ENCODE results near the gene AWAT1.

GRCh38 chrX:70257423-70258288 is 23.2 kb downstream of the AWAT1 start:
- TF ChIP-seq, protein P1, sequence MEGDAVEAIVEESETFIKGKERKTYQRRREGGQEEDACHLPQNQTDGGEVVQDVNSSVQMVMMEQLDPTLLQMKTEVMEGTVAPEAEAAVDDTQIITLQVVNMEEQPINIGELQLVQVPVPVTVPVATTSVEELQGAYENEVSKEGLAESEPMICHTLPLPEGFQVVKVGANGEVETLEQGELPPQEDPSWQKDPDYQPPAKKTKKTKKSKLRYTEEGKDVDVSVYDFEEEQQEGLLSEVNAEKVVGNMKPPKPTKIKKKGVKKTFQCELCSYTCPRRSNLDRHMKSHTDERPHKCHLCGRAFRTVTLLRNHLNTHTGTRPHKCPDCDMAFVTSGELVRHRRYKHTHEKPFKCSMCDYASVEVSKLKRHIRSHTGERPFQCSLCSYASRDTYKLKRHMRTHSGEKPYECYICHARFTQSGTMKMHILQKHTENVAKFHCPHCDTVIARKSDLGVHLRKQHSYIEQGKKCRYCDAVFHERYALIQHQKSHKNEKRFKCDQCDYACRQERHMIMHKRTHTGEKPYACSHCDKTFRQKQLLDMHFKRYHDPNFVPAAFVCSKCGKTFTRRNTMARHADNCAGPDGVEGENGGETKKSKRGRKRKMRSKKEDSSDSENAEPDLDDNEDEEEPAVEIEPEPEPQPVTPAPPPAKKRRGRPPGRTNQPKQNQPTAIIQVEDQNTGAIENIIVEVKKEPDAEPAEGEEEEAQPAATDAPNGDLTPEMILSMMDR (IDR thresholded peaks at IDR 0.05; ENCODE audit: extremely low read depth in 1 of 2, insufficient read depth in 1 of 2, low read depth in 1 of 2, low read length in 2 of 2), result no peak
- TF ChIP-seq POLR2A (IDR thresholded peaks at IDR 0.05; ENCODE audit: low read depth, low read length), result no peak
- TF ChIP-seq EZH2 (IDR thresholded peaks at IDR 0.05; ENCODE audit: borderline replicate concordance, low read depth, low read length, severe bottlenecking), result no peak
- no peak for TF ChIP-seq MAX (IDR thresholded peaks at IDR 0.05; ENCODE audit: insufficient read depth, insufficient read length)
- no peak for TF ChIP-seq JUN (IDR thresholded peaks at IDR 0.05; ENCODE audit: borderline replicate concordance, insufficient read depth, insufficient read length, low read depth)
- TF ChIP-seq POLR2AphosphoS5 (IDR thresholded peaks at IDR 0.05; ENCODE audit: insufficient read depth, low read depth, low read length), result no peak
- no peak for TF ChIP-seq GATA2 (IDR thresholded peaks at IDR 0.05; ENCODE audit: insufficient read depth, insufficient read length, low read depth, low read length)
- TF ChIP-seq MYC (IDR thresholded peaks at IDR 0.05; ENCODE audit: low read depth, low read length), result no peak
